GM18868 (cell line): ENCODE measurements around the gene WWP2.
A peak's percentile ranks its signal among the peaks of the same experiment; 100 is the strongest.
"Not testable (repeated sequence)": the region's sequence is repeated elsewhere in the genome, so short reads cannot be mapped to it uniquely, and the experiment has no call there.

Source experiments
- ATAC-seq: cut with Tn5 transposase; IDR thresholded peaks from one replicate; pipeline ENCODE4 v1.9.1; 2021; ENCODE audit warnings: mild to moderate bottlenecking, moderate library complexity; ENCODE audit not compliant: unreplicated experiment

WWP2 gene

GRCh38 chr16:69761983-69762813 lies at the start of gene WWP2:
TSS of gene WWP2 (plus strand) at chr16:69762332. CDS start at chr16:69787011, 24,679 bp downstream.
- peak; percentile 80 for ATAC-seq

- no peak for ATAC-seq
Observed at GRCh38 chr16:69712914-69713581, 49.1 kb upstream of the WWP2 start.

GRCh38 chr16:69717066-69717465 lies 45.1 kb upstream of the WWP2 start:
- ATAC-seq = no peak

GRCh38 chr16:69718111-69718764 lies 43.9 kb upstream of the WWP2 start:
- no peak for ATAC-seq

- no peak for ATAC-seq
Observed at GRCh38 chr16:69720822-69721430, 41.2 kb upstream of the WWP2 start.

GRCh38 chr16:69721441-69721957 lies 40.6 kb upstream of the WWP2 start:
- no peak for ATAC-seq

- ATAC-seq = no peak
Observed at GRCh38 chr16:69724414-69724873, 37.7 kb upstream of the WWP2 start.

- ATAC-seq = no peak
Observed at GRCh38 chr16:69724981-69725479, 37.1 kb upstream of the WWP2 start.

- ATAC-seq = no peak
Observed at GRCh38 chr16:69725480-69726312, 36.4 kb upstream of the WWP2 start.

- peak; percentile 97 for ATAC-seq
Observed at GRCh38 chr16:69726313-69727060, 35.6 kb upstream of the WWP2 start, which contains the start of gene NQO1. TSS of gene NQO1 (minus strand) at chr16:69726560. CDS start at chr16:69726439, 121 bp downstream.

GRCh38 chr16:69727916-69728270 lies 34.2 kb upstream of the WWP2 start:
- ATAC-seq = no peak

- not testable (repeated sequence) for ATAC-seq
Observed at GRCh38 chr16:69729030-69729429, 33.1 kb upstream of the WWP2 start.

GRCh38 chr16:69731280-69731679 lies 30.9 kb upstream of the WWP2 start:
- not testable (repeated sequence) for ATAC-seq

GRCh38 chr16:69732101-69732500 lies 30.0 kb upstream of the WWP2 start:
- no peak for ATAC-seq

- no peak for ATAC-seq
Observed at GRCh38 chr16:69741519-69741918, 20.6 kb upstream of the WWP2 start.

- ATAC-seq = no peak
Observed at GRCh38 chr16:69741951-69742904, 19.9 kb upstream of the WWP2 start.

GRCh38 chr16:69744363-69745231 lies 17.5 kb upstream of the WWP2 start:
- no peak for ATAC-seq
